ENCODE data around the gene POLR1E. TPM values are rescaled to one million over a fixed set of nuclear protein-coding genes. Genes with fewer than 3 reads are reported as not detected.

The POLR1E gene
- total RNA-seq, 4 donors from 2014 or later, result 4.0 to 15.7 (median 9.0) TPM

DNA sequence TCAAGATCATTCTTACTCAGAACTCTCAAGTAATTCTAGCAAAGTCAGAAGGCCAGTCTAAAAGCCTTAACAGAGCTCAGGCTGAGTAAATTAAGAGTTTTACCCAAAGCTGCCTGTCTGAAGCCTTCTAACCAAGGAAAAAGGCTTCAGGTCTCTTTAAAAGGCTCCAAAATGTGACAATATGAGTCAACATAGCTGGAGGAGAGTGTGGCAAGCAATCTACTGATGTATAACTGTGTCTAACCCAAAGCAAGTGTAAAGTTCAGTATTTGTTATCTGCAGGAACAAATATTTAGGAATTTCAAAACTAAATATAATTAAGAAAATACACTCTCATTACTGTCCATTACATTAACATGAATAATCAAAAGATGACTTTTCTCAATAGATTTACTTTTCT is 31.5 kb upstream of the POLR1E start:
- H3K36me3 ChIP-seq, result no peaks in the 10 kb centered on the region
- peaks cover 6 to 29% (median 14%) of the 10 kb centered on the region in 4 donors for H3K4me1 ChIP-seq
- in situ Hi-C loops (cut with MboI; ENCODE audit: low pct_ligation_motif_present in 1 of 4, low pct_unique_long_range_greater_than_20kb in 1 of 4, low sequenced_read_pairs in 3 of 4) (loop anchor here in 1 of 4 donors (25.0 kb wide), 2 partner anchors 333 to 608 kb away; partner anchors contain the start of genes EXOSC3 and SHB), intact Hi-C loops (cut with DNase I; ENCODE audit: low total_unique reads) (no loop called here)
- no peak overlapping the region for H3K4me3 ChIP-seq
- H3K27ac ChIP-seq, result no peak overlapping the region
- no peaks in the 10 kb centered on the region for H3K27me3 ChIP-seq
- no peak for DNase-seq
- no peaks in the 10 kb centered on the region for H3K9me3 ChIP-seq
- TF ChIP-seq EP300 (IDR thresholded peaks at IDR 0.05; ENCODE audit: low read depth) (no peak), POLR2AphosphoS5 (IDR thresholded peaks at IDR 0.05) (no peak), POLR2A (IDR thresholded peaks at IDR 0.05) (no peak)
- TF ChIP-seq, protein P1, sequence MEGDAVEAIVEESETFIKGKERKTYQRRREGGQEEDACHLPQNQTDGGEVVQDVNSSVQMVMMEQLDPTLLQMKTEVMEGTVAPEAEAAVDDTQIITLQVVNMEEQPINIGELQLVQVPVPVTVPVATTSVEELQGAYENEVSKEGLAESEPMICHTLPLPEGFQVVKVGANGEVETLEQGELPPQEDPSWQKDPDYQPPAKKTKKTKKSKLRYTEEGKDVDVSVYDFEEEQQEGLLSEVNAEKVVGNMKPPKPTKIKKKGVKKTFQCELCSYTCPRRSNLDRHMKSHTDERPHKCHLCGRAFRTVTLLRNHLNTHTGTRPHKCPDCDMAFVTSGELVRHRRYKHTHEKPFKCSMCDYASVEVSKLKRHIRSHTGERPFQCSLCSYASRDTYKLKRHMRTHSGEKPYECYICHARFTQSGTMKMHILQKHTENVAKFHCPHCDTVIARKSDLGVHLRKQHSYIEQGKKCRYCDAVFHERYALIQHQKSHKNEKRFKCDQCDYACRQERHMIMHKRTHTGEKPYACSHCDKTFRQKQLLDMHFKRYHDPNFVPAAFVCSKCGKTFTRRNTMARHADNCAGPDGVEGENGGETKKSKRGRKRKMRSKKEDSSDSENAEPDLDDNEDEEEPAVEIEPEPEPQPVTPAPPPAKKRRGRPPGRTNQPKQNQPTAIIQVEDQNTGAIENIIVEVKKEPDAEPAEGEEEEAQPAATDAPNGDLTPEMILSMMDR (IDR thresholded peaks at IDR 0.05), result no peak

DNA sequence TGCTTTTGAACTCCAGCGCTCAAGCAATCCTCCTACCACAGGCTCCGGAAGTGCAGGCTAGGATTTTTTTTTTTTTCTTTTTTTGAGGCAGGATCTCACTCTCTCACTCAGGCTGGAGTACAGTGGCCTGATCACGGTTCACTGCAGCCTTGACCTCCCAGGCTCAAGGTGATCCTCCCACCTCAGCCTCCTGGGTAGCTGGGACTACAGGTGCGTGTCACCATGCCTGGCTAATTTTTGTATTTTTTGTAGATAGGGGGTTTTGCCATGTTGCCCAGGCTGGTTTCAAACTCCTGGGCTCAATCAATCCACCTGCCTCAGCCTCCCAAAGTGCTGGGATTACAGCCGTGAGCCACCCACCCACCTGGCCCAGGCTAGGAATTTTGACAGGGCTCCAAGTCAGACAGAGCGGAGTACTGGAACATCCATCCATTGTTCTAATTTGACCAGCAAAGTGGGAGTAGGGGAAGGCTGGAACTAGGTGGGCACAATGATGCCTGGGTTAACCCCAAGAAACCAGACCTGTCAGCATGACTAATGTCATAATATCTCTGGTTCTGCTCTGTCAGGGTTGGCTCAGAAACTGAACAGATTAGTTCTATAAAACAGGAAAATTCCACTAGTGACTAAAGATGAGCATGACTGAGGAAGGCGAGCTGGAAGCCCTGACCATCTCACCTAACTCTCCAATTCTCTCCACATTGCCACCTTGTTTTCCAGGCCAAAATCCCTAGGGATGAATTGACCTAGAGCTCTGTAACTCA is 29.7 kb upstream of the POLR1E start:
- in situ Hi-C loops (cut with MboI; ENCODE audit: low pct_ligation_motif_present in 1 of 4, low pct_unique_long_range_greater_than_20kb in 1 of 4, low sequenced_read_pairs in 3 of 4), result loop anchor here in 1 of 4 donors (25.0 kb wide), 2 partner anchors 331 to 606 kb away; partner anchors contain the start of genes EXOSC3 and SHB
- 78 to 81% methylated on average over 1 to 7 of the region's 7 CpGs for WGBS, 2 donors (ENCODE audit: low coverage in 1 of 2)
- intact Hi-C loops (cut with DNase I; ENCODE audit: low total_unique reads), result no loop called here

DNA sequence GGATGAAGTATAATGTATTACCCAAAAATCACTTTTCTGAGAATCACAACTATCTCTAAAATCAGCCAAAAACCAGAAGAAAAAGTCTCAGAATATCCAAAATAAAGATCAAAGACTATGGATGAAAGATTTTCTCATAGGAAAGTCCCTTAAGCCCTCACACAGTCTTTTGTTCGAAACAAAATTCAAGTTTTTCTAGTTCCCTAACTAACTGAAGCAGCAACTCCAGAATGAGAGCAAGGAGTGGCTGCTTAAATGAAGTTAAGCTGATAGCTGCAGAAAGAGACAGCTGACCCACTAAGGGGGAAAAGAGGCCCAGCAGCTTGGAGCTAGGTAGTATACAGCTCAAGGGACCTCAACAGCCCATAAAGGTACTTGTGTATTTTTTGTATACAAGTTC is 28.9 kb upstream of the POLR1E start:
- Histone ChIP-seq H3K4me1 (peaks cover 6 to 32% (median 12%) of the 10 kb centered on the region in 4 donors), H3K36me3 (no peaks in the 10 kb centered on the region), H3K27ac (no peak overlapping the region), H3K27me3 (no peaks in the 10 kb centered on the region), H3K4me3 (no peak overlapping the region), H3K9me3 (no peaks in the 10 kb centered on the region)
- no peak for DNase-seq
- in situ Hi-C loops (cut with MboI; ENCODE audit: low pct_ligation_motif_present in 1 of 4, low pct_unique_long_range_greater_than_20kb in 1 of 4, low sequenced_read_pairs in 3 of 4) (loop anchor here in 1 of 4 donors (25.0 kb wide), 2 partner anchors 330 to 605 kb away; partner anchors contain the start of genes EXOSC3 and SHB), intact Hi-C loops (cut with DNase I; ENCODE audit: low total_unique reads) (no loop called here)
- WGBS, 2 donors (ENCODE audit: low coverage in 1 of 2), result 88 to 93% methylated on average over 1 of the region's 1 CpG
- no peak for TF ChIP-seq EP300 (IDR thresholded peaks at IDR 0.05; ENCODE audit: low read depth)
- TF ChIP-seq, protein P1 (IDR thresholded peaks at IDR 0.05), result no peak
- TF ChIP-seq POLR2A (IDR thresholded peaks at IDR 0.05), result no peak
- no peak for TF ChIP-seq POLR2AphosphoS5 (IDR thresholded peaks at IDR 0.05)

More for the DNA sequence above, 29.7 kb upstream of the POLR1E start:
- H3K4me1 ChIP-seq, result peaks cover 6 to 29% (median 14%) of the 10 kb centered on the region in 4 donors
- H3K27me3 ChIP-seq, result no peaks in the 10 kb centered on the region
- DNase-seq, result no peak
- no peak overlapping the region for H3K4me3 ChIP-seq
- TF ChIP-seq POLR2A (IDR thresholded peaks at IDR 0.05) (no peak), EP300 (IDR thresholded peaks at IDR 0.05; ENCODE audit: low read depth) (no peak), POLR2AphosphoS5 (IDR thresholded peaks at IDR 0.05) (no peak)
- TF ChIP-seq, protein P1 (IDR thresholded peaks at IDR 0.05), result no peak
- no peaks in the 10 kb centered on the region for H3K9me3 ChIP-seq
- H3K27ac ChIP-seq, result no peak overlapping the region
- no peaks in the 10 kb centered on the region for H3K36me3 ChIP-seq

DNA sequence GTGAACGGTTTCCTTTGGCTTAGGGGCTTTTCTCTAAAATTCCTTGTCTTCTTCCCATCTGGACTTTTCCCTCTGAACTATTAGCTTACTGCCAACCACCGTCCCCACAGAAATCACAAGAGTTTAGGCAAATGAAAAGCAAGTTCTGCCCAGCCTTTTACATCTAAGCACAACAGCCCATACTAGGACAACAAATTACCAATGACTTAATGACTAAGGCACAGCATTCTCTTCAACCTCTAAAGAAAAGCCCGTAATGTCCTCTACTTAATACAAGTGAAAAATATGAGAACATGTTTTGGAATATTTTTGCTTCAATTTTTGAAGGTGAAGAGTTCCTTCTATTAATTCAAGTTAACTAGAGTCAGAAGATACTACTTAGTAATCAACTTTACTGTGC is 21.7 kb upstream of the POLR1E start:
- in situ Hi-C loops (cut with MboI; ENCODE audit: low pct_ligation_motif_present in 1 of 4, low pct_unique_long_range_greater_than_20kb in 1 of 4, low sequenced_read_pairs in 3 of 4) (loop anchor here in 2 of 4 donors (10.0 to 25.0 kb wide), 3 partner anchors 131 to 598 kb away; partner anchors contain the start of genes EXOSC3 (in 1 of the 2), SHB (in 1 of the 2) and TOMM5 (in 1 of the 2)), intact Hi-C loops (cut with DNase I; ENCODE audit: low total_unique reads) (no loop called here)
- TF ChIP-seq POLR2AphosphoS5 (IDR thresholded peaks at IDR 0.05), result no peak
- TF ChIP-seq, protein P1 (IDR thresholded peaks at IDR 0.05), result no peak
- TF ChIP-seq EP300 (IDR thresholded peaks at IDR 0.05; ENCODE audit: low read depth), result no peak
- no peak for TF ChIP-seq POLR2A (IDR thresholded peaks at IDR 0.05)
- no peak for DNase-seq
- Histone ChIP-seq H3K36me3 (no peaks in the 10 kb centered on the region), H3K4me3 (peak overlapping the region in 3 of 4 donors; percentile 69 to 95 (median 73)), H3K4me1 (peaks cover 14 to 37% (median 30%) of the 10 kb centered on the region in 4 donors), H3K27ac (peak overlapping the region; percentile 94 to 99 (median 98)), H3K27me3 (no peaks in the 10 kb centered on the region), H3K9me3 (no peaks in the 10 kb centered on the region)
- 20 to 25% methylated on average over 3 of the region's 3 CpGs for WGBS, 2 donors (ENCODE audit: low coverage in 1 of 2)
